B cell (primary cell): Measurements from ENCODE around the gene LONRF2. TPM values are rescaled to one million over a fixed set of nuclear protein-coding genes. Genes with fewer than 3 reads are reported as not detected.

ENCODE experiments used
- ATAC-seq: fragments of 200-7000 bp; cut with Tn5 transposase; one replicate; pipeline ENCODE4 v1.10.0; 2021; ENCODE audit warnings: low read depth, mild to moderate bottlenecking, moderate number of reproducible peaks, moderate library complexity
- CTCF ChIA-PET: fragments of 350-600 bp; sonication (Branson Sonifier 250); formaldehyde crosslinking; loops from one replicate; lab custom pipeline; 2021; ENCODE audit warnings: antibody characterized with exemption, inconsistent platforms; lab: Charles Lee
- POLR2A ChIA-PET: fragments of 350-600 bp; sonication (Branson Sonifier 250); formaldehyde crosslinking; loops from one replicate; lab custom pipeline; 2021; ENCODE audit warnings: antibody characterized with exemption; lab: Charles Lee
- DNase-seq: peaks from one replicate; pipeline ENCODE4 v3.0.0; 2013
- H2AFZ ChIP-seq: 2 replicates; pipeline ENCODE4 v1.6.1; 2012; ENCODE audit warnings: mild to moderate bottlenecking, low read depth, low read length; ENCODE audit not compliant: insufficient read depth, poor library complexity, severe bottlenecking
- H3K27ac ChIP-seq, 2 donors: 1 replicate in 1 of 2; 2 replicates in 1 of 2; pipeline ENCODE4 v1.5.1; 2012 to 2013; ENCODE audit warnings: low read length in 2 of 2, mild to moderate bottlenecking in 2 of 2, moderate library complexity in 1 of 2
- H3K27me3 ChIP-seq, 4 experiments: fragments of 200-600 bp in 1 of 4; sonication (generic) in 1 of 4; replicated peaks in 1 of 4; 1 replicate in 2 of 4; 2 replicates in 2 of 4; pipeline versions ENCODE4 v1.6.1 to v1.7.0; 2013 to 2016; ENCODE audit warnings: low read length in 3 of 4, mild to moderate bottlenecking in 2 of 4, mixed read lengths in 1 of 4, moderate library complexity in 1 of 4; ENCODE audit not compliant: insufficient read depth in 4 of 4, control insufficient read depth in 3 of 4; ENCODE audit errors: control extremely low read depth in 1 of 4
- H3K36me3 ChIP-seq, 2 experiments: replicated peaks in 1 of 2; 1 replicate in 1 of 2; 2 replicates in 1 of 2; pipeline versions ENCODE4 v1.6.1 to v1.7.1; 2013; ENCODE audit warnings: low read length in 1 of 2; ENCODE audit not compliant: insufficient read depth in 2 of 2, control insufficient read depth in 1 of 2; ENCODE audit errors: control extremely low read depth in 1 of 2, extremely low read depth in 1 of 2
- H3K4me1 ChIP-seq, 2 donors: fragments of 200-600 bp in 1 of 2; sonication (generic) in 1 of 2; 1 replicate in 1 of 2; 2 replicates in 1 of 2; pipeline versions ENCODE4 v1.5.1 to v1.6.1; 2013 to 2017; ENCODE audit warnings: low read length in 2 of 2; ENCODE audit not compliant: control insufficient read depth in 2 of 2, insufficient read depth in 2 of 2
- H3K4me2 ChIP-seq: replicated peaks from 2 replicates; pipeline ENCODE3; 2012; ENCODE audit warnings: mild to moderate bottlenecking, low read depth, low read length; ENCODE audit not compliant: poor library complexity, severe bottlenecking
- H3K4me3 ChIP-seq, 5 experiments: fragments of 200-600 bp in 1 of 5; sonication (generic) in 1 of 5; 1 replicate in 3 of 5; 2 replicates in 2 of 5; pipeline versions ENCODE4 v1.5.1 to v1.7.0; 2011 to 2016; ENCODE audit warnings: low read length in 4 of 5, mild to moderate bottlenecking in 4 of 5, low read depth in 2 of 5, control low read depth in 1 of 5, moderate library complexity in 1 of 5; ENCODE audit not compliant: insufficient read depth in 1 of 5; ENCODE audit errors: control extremely low read depth in 1 of 5, extremely low read depth in 1 of 5
- H3K79me2 ChIP-seq: fragments of 200-600 bp; sonication (generic); one replicate; pipeline ENCODE4 v1.6.0; 2016; ENCODE audit warnings: low read length; ENCODE audit not compliant: control insufficient read depth, insufficient read depth
- H3K9ac ChIP-seq: fragments of 200-600 bp; sonication (generic); 2 replicates; pipeline ENCODE4 v1.6.1; 2017; ENCODE audit warnings: mild to moderate bottlenecking, low read length, moderate library complexity
- H3K9me3 ChIP-seq, 3 donors: one replicate each; pipeline versions ENCODE4 v1.6.1 to v1.7.1; 2013; ENCODE audit warnings: low read length in 2 of 3; ENCODE audit not compliant: control insufficient read depth in 2 of 3, insufficient read depth in 1 of 3; ENCODE audit errors: control extremely low read depth in 1 of 3
- H4K20me1 ChIP-seq: 2 replicates; pipeline ENCODE4 v1.6.0; 2012; ENCODE audit warnings: mild to moderate bottlenecking, low read length; ENCODE audit not compliant: insufficient read depth, control insufficient read depth, poor library complexity, severe bottlenecking
- H3K27ac Mint-ChIP-seq: one replicate; pipeline ENCODE4 v1.8.0; 2021; ENCODE audit warnings: mixed read lengths
- H3K27me3 Mint-ChIP-seq: one replicate; pipeline ENCODE4 v1.8.0; 2021; ENCODE audit warnings: mixed read lengths
- H3K4me1 Mint-ChIP-seq: one replicate; pipeline ENCODE4 v1.8.0; 2021; ENCODE audit warnings: mixed read lengths
- H3K4me3 Mint-ChIP-seq: one replicate; pipeline ENCODE4 v1.8.0; 2021; ENCODE audit warnings: mixed read lengths
- H3K9me3 Mint-ChIP-seq: one replicate; pipeline ENCODE4 v1.8.0; 2022; ENCODE audit warnings: mixed read lengths; ENCODE audit not compliant: insufficient read depth
- CTCF ChIP-seq: fragments of 200-600 bp; IDR thresholded peaks from one replicate; pipeline ENCODE4 v1.8.0; 2022; ENCODE audit warnings: antibody characterized with exemption, mild to moderate bottlenecking
- EZH2 ChIP-seq: IDR thresholded peaks from 2 replicates; pipeline ENCODE4 v1.6.1; 2012; ENCODE audit warnings: borderline replicate concordance, low read depth, mild to moderate bottlenecking, moderate library complexity, low read length; ENCODE audit not compliant: insufficient read depth, poor library complexity, severe bottlenecking
- WGBS: methylation state at CpG from one replicate; pipeline ENCODE4 v1.1.5; 2013; ENCODE audit warnings: missing lambda C conversion rate; ENCODE audit not compliant: insufficient coverage; 5-methylcytosine and 5-hydroxymethylcytosine counted together
- intact Hi-C: fragments of 100-400 bp; cut with micrococcal nuclease; formaldehyde crosslinking; loops from one replicate; pipeline ENCODE4 v1.10.0; 2022
- polyA plus RNA-seq: library from polyadenylated mRNA; depleted of rRNA; stranded (reverse); fragments of >200 nt; gene quantifications from 2 replicates; pipeline ENCODE4 v1.2.3, GENCODE V29; 2012
- total RNA-seq, 2 donors: library from RNA; stranded (reverse); fragments of 120-200 nt in 1 of 2; gene quantifications; 1 replicate in 1 of 2; 2 replicates in 1 of 2; pipeline versions ENCODE4 v1.2.3 to v1.2.4, GENCODE V29; 2013 to 2022

The LONRF2 gene
- total and polyA plus RNA-seq, 2 donors (not counting 1 experiment from before 2014, with no cell fraction given), result 0.32 TPM; not detected in 1

- ATAC-seq, result peak; percentile 26
- no peaks in the 10 kb centered on the region for H3K9me3 Mint-ChIP-seq
- H3K4me3 Mint-ChIP-seq, result peak overlapping the region; percentile 72
- H3K27me3 Mint-ChIP-seq, result peaks cover 10% of the 10 kb centered on the region
- no peaks in the 10 kb centered on the region for H3K36me3 ChIP-seq
- peaks cover 43% of the 10 kb centered on the region for H3K79me2 ChIP-seq
- peak overlapping the region; percentile 69 for H3K4me2 ChIP-seq
- ChIA-PET CTCF (interaction anchor here (0.7 to 7.3 kb wide), 8 partner anchors 9 to 386 kb away, joined by 4 to 79 read pairs (median 5); no protein-coding TSS in a partner anchor), POLR2A (interaction anchor here (0.7 to 6.7 kb wide), 6 partner anchors 13 to 168 kb away, joined by 3 to 55 read pairs (median 5); partner anchors contain the start of gene AFF3)
- H3K9ac ChIP-seq, result peak overlapping the region; percentile 38
- no peaks in the 10 kb centered on the region for H4K20me1 ChIP-seq
- TF ChIP-seq EZH2 (no peak), CTCF (no peak)
- no CpG with 5 or more reads among the region's 4 CpGs for WGBS
- peak overlapping the region in 2 of 5 experiments; percentile 25 to 50 for H3K4me3 ChIP-seq
- H3K4me1 Mint-ChIP-seq, result peaks cover 82% of the 10 kb centered on the region
- intact Hi-C loops, result loop anchor here (5.0 to 10.0 kb wide), 5 partner anchors 323 to 1093 kb away; partner anchors contain the start of genes EIF5B, LIPT1, TSGA10 and TXNDC9
- H3K27ac Mint-ChIP-seq, result peak overlapping the region; percentile 96
- no peak for DNase-seq
- H3K27ac ChIP-seq, result peak overlapping the region; percentile 78 to 81
- peaks cover 0 to 3% (median 0%) of the 10 kb centered on the region in 4 experiments for H3K27me3 ChIP-seq
- peaks cover 85 to 86% of the 10 kb centered on the region in 2 donors for H3K4me1 ChIP-seq
- peaks cover 0 to 24% (median 3%) of the 10 kb centered on the region in 3 donors for H3K9me3 ChIP-seq
- no peak overlapping the region for H2AFZ ChIP-seq
Measured at GRCh38 chr2:100248044-100248330, 74.3 kb downstream of the LONRF2 start.
